ENCODE data around the gene RASIP1. TPM values are rescaled to one million over a fixed set of nuclear protein-coding genes. Genes with fewer than 3 reads are reported as not detected.
"Not testable (repeated sequence)": the region's sequence is repeated elsewhere in the genome, so short reads cannot be mapped to it uniquely, and the experiment has no call there.

RASIP1 gene
- total RNA-seq = not detected

DNA sequence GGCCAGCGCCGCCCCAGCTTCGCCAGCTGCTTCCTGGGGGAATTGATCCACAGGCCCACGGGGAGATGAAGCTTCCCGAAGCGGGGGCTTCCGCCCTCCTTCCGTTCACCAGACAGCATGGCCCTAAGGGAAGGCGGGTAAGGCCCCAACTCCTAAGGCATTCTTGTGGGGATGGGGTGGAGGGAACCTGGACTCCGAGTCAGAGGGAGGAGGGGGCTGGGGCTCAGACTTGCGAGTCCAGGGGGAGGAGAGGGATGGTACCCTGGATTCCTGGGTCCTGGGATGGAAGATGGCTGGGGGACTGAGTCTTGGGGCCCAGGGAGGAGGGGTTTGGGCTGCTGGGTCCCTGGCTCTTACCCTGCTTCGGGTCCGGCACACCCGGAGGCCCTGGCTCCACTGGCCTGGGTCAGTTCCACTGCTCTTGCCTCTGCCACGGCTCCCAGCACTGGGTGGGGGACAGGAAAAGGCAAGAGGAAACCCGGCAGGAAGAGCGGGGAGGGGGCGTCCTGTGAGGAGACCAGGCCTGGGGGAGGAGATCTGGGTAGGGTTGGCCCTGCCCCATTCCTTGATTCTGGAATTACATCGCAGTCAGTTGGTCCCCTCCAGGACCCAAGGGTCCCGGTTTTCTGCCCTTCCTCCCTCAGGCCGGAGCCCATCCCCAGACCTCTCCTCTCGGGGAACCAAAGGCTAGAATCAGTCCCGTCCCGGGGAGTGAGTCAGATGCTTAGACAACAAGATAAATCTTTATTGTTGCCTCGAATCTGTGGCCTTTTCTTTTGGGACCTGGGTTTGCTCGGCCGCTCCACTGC, at the start of gene RASIP1:
TSS of gene RASIP1 (minus strand) at position 447 of the 809 bp plus-strand sequence. CDS start at position 119, 328 bp downstream.
- Mint-ChIP-seq H3K4me1 (peaks cover 11% of the 10 kb centered on the region), H3K4me3 (no peak within 1 kb of the TSS), H3K9me3 (no peaks in the 10 kb centered on the region), H3K36me3 (no peaks in the 10 kb centered on the region), H3K27me3 (peaks cover 24% of the 10 kb centered on the region), H3K27ac (no peak within 1 kb of the TSS)
- POLR2A ChIA-PET = interaction anchor here (0.8 to 2.4 kb wide), 2 partner anchors 11 to 16 kb away, joined by 4 to 7 read pairs; no protein-coding TSS in a partner anchor
- no peak for ATAC-seq (ENCODE audit: low read depth)
- DNase-seq = no peak

GRCh38 chr19:48787331-48787730, 46.9 kb upstream of the RASIP1 start:
- not testable (repeated sequence) for H3K4me1 Mint-ChIP-seq; H3K4me3 Mint-ChIP-seq; H3K9me3 Mint-ChIP-seq; H3K27me3 Mint-ChIP-seq; H3K27ac Mint-ChIP-seq; ATAC-seq (ENCODE audit: low read depth); H3K36me3 Mint-ChIP-seq; DNase-seq
- POLR2A ChIA-PET = interaction anchor here (1.8 kb wide), 1 partner anchor 55 kb away, joined by 9 read pairs; no protein-coding TSS in a partner anchor

DNA sequence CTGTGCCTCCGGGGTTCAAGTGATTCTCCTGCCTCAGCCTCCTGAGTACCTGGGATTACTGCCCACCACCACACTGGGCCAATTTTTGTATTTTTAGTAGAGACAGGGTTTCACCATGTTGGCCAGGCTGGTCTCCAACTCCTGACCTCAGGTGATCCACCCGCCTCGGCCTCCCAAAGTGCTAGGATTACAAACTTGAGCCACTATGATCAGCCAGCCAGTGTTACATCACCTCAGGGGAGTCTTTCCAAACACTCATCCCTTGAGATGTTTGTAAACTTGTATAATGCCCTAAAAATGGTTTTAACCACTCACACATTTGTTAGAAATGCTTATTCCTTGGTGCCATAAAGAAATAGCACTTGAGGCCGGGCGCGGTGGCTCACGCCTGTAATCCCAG, 46.0 kb upstream of the RASIP1 start:
- H3K36me3 Mint-ChIP-seq; H3K4me3 Mint-ChIP-seq; H3K27ac Mint-ChIP-seq; DNase-seq; H3K27me3 Mint-ChIP-seq; POLR2A ChIA-PET; H3K9me3 Mint-ChIP-seq; ATAC-seq (ENCODE audit: low read depth); H3K4me1 Mint-ChIP-seq: not testable (repeated sequence)

- Mint-ChIP-seq H3K36me3 (no peaks in the 10 kb centered on the region), H3K27me3 (peaks cover 9% of the 10 kb centered on the region)
- POLR2A ChIA-PET = interaction anchor here (0.6 kb wide), 1 partner anchor 104 kb away, joined by 7 read pairs; no protein-coding TSS in a partner anchor
Observed at GRCh38 chr19:48784527-48784926, 44.1 kb upstream of the RASIP1 start.

DNA sequence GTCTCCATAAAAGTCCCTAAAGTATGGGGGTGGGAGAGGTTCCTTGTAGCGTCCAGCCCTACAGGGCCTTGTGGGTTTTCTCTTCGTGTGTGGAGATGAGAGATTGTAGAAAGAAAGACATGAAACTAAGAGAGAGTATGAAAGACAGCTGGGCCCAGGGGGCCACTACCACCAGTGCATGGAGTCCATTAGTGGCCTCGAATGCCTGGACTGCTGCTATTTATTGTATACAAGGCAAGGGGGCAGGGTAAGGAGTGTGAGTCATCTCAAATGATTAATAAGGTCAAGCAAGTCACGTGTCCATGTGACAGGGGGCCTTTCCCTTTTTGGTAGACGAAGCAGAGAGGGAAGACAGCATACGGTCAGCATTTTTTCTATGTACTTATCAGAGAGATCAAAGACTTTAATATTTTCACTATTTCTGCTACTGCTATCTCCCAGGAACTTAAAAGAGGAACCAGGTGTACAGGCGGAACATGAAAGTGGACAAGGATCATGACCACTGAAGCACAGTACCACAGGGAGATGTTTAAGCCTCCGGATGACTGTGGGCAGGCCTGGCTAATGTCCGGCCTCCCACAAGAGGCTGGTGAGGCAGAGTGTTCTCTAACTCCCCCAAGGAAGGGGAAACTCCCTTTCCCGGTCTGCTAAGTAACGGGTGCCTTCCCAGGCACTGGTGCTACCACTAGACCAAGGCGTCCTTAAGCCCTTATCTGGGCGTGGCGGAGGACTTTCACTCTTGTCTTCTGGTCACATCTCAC, 40.4 kb upstream of the RASIP1 start:
- H3K4me1 Mint-ChIP-seq = peaks cover 6% of the 10 kb centered on the region
- no peaks in the 10 kb centered on the region for H3K36me3 Mint-ChIP-seq
- ATAC-seq (ENCODE audit: low read depth) = no peak
- no peak for DNase-seq
- H3K4me3 Mint-ChIP-seq = no peak overlapping the region
- POLR2A ChIA-PET = interaction anchor here (0.6 kb wide), 1 partner anchor 196 kb away, joined by 4 read pairs; no protein-coding TSS in a partner anchor
- H3K27me3 Mint-ChIP-seq = peaks cover 9% of the 10 kb centered on the region
- no peak overlapping the region for H3K27ac Mint-ChIP-seq
- no peaks in the 10 kb centered on the region for H3K9me3 Mint-ChIP-seq

More at GRCh38 chr19:48784527-48784926, 44.1 kb upstream of the RASIP1 start:
- DNase-seq = no peak
- no peak overlapping the region for H3K27ac Mint-ChIP-seq
- H3K4me3 Mint-ChIP-seq = no peak overlapping the region
- H3K4me1 Mint-ChIP-seq = peaks cover 8% of the 10 kb centered on the region
- no peak for ATAC-seq (ENCODE audit: low read depth)
- no peaks in the 10 kb centered on the region for H3K9me3 Mint-ChIP-seq

GRCh38 chr19:48779636-48780035, 39.2 kb upstream of the RASIP1 start:
- ATAC-seq (ENCODE audit: low read depth) (no peak), DNase-seq (no peak)
- Mint-ChIP-seq H3K9me3 (no peaks in the 10 kb centered on the region), H3K4me3 (no peak overlapping the region), H3K27ac (no peak overlapping the region), H3K27me3 (peaks cover 7% of the 10 kb centered on the region), H3K4me1 (peaks cover 5% of the 10 kb centered on the region), H3K36me3 (no peaks in the 10 kb centered on the region)
- POLR2A ChIA-PET = interaction anchor here (0.7 kb wide), 1 partner anchor 188 kb away, joined by 3 read pairs; no protein-coding TSS in a partner anchor

DNA sequence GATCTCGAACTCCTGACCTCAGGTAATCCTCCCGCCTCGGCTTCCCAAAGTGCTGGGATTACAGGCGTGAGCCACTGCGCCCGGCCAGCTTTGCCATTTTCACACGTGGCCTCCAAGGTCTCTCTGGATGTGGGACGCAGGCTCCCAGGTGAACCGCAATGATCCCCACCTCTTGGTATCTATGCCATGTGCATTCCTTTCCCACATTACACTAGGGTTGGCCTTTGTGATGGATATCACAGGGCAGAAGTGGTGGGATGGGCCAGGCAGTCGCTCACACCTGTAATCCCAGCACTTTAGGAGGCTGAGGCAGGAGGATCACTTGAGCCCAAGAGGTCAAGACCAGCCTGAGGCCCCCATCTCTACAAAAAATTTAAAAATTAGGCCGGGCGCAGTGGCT, 37.3 kb upstream of the RASIP1 start:
- ATAC-seq (ENCODE audit: low read depth) (no peak), DNase-seq (no peak)
- POLR2A ChIA-PET = no interaction called here
- Mint-ChIP-seq H3K36me3 (no peaks in the 10 kb centered on the region), H3K4me3 (no peak overlapping the region), H3K9me3 (no peaks in the 10 kb centered on the region), H3K4me1 (peaks cover 2% of the 10 kb centered on the region), H3K27me3 (peaks cover 7% of the 10 kb centered on the region), H3K27ac (no peak overlapping the region)

GRCh38 chr19:48777139-48777538, 36.7 kb upstream of the RASIP1 start:
- H3K4me3 Mint-ChIP-seq = no peak overlapping the region
- POLR2A ChIA-PET = no interaction called here
- H3K9me3 Mint-ChIP-seq = no peaks in the 10 kb centered on the region
- no peaks in the 10 kb centered on the region for H3K4me1 Mint-ChIP-seq
- ATAC-seq (ENCODE audit: low read depth) = no peak
- DNase-seq = no peak
- H3K27me3 Mint-ChIP-seq = peaks cover 3% of the 10 kb centered on the region
- no peak overlapping the region for H3K27ac Mint-ChIP-seq
- H3K36me3 Mint-ChIP-seq = no peaks in the 10 kb centered on the region

- POLR2A ChIA-PET = no interaction called here
- DNase-seq (no peak), ATAC-seq (ENCODE audit: low read depth) (no peak)
- Mint-ChIP-seq H3K4me1 (no peaks in the 10 kb centered on the region), H3K27ac (no peak overlapping the region), H3K9me3 (no peaks in the 10 kb centered on the region), H3K27me3 (peaks cover 14% of the 10 kb centered on the region), H3K36me3 (no peaks in the 10 kb centered on the region), H3K4me3 (no peak overlapping the region)
Observed at GRCh38 chr19:48772503-48772953, 32.1 kb upstream of the RASIP1 start.

DNA sequence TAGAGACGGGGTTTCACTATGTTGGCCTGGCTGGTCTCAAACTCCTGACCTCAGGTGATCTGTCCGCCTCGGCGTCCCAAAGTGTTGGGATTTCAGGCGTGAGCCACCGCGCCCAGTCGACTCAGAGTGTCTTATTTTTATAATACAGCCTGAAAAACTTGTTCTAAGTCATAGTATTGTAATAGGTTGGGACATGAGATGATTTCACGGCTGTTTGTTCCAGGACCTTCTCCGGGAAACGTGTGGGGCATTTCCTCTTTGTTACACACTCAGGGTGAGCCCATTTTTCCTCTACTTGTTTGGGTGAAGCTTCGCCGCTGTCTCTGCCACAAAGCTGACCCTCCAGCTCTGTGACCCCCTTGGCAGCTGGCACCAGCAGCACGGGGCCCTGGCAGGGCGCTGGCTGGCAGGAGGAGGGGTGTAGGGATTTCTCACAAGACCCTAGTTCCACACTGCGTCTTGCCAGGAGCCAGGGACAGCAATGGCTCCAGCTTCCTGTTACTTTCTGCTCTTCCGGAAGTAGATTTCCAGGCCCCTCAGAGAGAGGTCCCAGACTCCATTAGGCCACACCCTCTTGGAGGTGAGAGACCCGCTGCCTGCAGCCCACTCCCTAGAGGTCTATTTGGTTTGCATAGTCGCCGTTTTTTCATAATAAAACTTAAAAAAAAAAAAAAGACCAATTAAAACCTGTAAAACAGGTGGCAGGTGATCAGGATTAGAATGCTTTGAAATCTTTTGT, 30.5 kb upstream of the RASIP1 start:
- DNase-seq (no peak), ATAC-seq (ENCODE audit: low read depth) (no peak)
- no peaks in the 10 kb centered on the region for H3K36me3 Mint-ChIP-seq
- no peaks in the 10 kb centered on the region for H3K9me3 Mint-ChIP-seq
- H3K27me3 Mint-ChIP-seq = peaks cover 15% of the 10 kb centered on the region
- H3K4me1 Mint-ChIP-seq = no peaks in the 10 kb centered on the region
- no peak overlapping the region for H3K4me3 Mint-ChIP-seq
- no peak overlapping the region for H3K27ac Mint-ChIP-seq
- POLR2A ChIA-PET = no interaction called here

GRCh38 chr19:48770266-48770665, 29.9 kb upstream of the RASIP1 start:
- Mint-ChIP-seq H3K27ac (no peak overlapping the region), H3K4me1 (no peaks in the 10 kb centered on the region), H3K9me3 (no peaks in the 10 kb centered on the region), H3K36me3 (no peaks in the 10 kb centered on the region), H3K4me3 (no peak overlapping the region), H3K27me3 (peaks cover 19% of the 10 kb centered on the region)
- POLR2A ChIA-PET = no interaction called here
- DNase-seq = no peak
- ATAC-seq (ENCODE audit: low read depth) = no peak

- H3K36me3 Mint-ChIP-seq = no peaks in the 10 kb centered on the region
- no peak for ATAC-seq (ENCODE audit: low read depth)
- H3K27ac Mint-ChIP-seq = no peak overlapping the region
- no peaks in the 10 kb centered on the region for H3K9me3 Mint-ChIP-seq
- POLR2A ChIA-PET = no interaction called here
- peaks cover 19% of the 10 kb centered on the region for H3K27me3 Mint-ChIP-seq
- H3K4me3 Mint-ChIP-seq = no peak overlapping the region
- H3K4me1 Mint-ChIP-seq = no peaks in the 10 kb centered on the region
- no peak for DNase-seq
Observed at GRCh38 chr19:48768994-48769713, 28.7 kb upstream of the RASIP1 start.
